Skeletal muscle cell (primary cell): ENCODE measurements around the gene BRF1.
A peak's percentile ranks its signal among the peaks of the same experiment; 100 is the strongest.

Source experiments
- DNase-seq: peaks from one replicate; pipeline ENCODE4 v3.0.0-alpha.2; 2010; ENCODE audit warnings: low read depth
- H3K4me3 ChIP-seq: 2 replicates; pipeline ENCODE4 v1.5.1; 2011; ENCODE audit warnings: low read depth, mild to moderate bottlenecking, control low read depth, low read length, moderate library complexity

BRF1 gene

GRCh38 chr14:105187935-105188524 lies 112.8 kb downstream of the BRF1 start:
- no peak for DNase-seq
- H3K4me3 ChIP-seq = no peak overlapping the region

GRCh38 chr14:105187116-105187515 lies 113.7 kb downstream of the BRF1 start:
- DNase-seq = no peak
- no peak overlapping the region for H3K4me3 ChIP-seq

GRCh38 chr14:105185973-105186372 lies 114.8 kb downstream of the BRF1 start:
- DNase-seq = no peak
- no peak overlapping the region for H3K4me3 ChIP-seq

- no peak overlapping the region for H3K4me3 ChIP-seq
- DNase-seq = no peak
Measured at GRCh38 chr14:105185001-105185400, 115.8 kb downstream of the BRF1 start.

- DNase-seq = no peak
- no peak overlapping the region for H3K4me3 ChIP-seq
Measured at GRCh38 chr14:105184461-105184860, 116.3 kb downstream of the BRF1 start.

- H3K4me3 ChIP-seq = no peak overlapping the region
- DNase-seq = no peak
Measured at GRCh38 chr14:105182296-105183020, 118.3 kb downstream of the BRF1 start.

- no peak for DNase-seq
- H3K4me3 ChIP-seq = peak overlapping the region; percentile 17
Measured at GRCh38 chr14:105181549-105182295, 119.1 kb downstream of the BRF1 start.

- peak within 1 kb of the TSS; percentile 49 for H3K4me3 ChIP-seq
- no peak for DNase-seq
Measured at GRCh38 chr14:105180592-105181548, 119.9 kb downstream of the BRF1 start, which contains the start of gene NUDT14. TSS of gene NUDT14 (minus strand) at chr14:105181312. CDS start at chr14:105181209, 103 bp downstream.

- no peak overlapping the region for H3K4me3 ChIP-seq
- no peak for DNase-seq
Measured at GRCh38 chr14:105179191-105179590, 121.6 kb downstream of the BRF1 start.

GRCh38 chr14:105178868-105179140 lies 122.0 kb downstream of the BRF1 start:
- no peak for DNase-seq
- H3K4me3 ChIP-seq = no peak overlapping the region

- no peak for DNase-seq
- no peak overlapping the region for H3K4me3 ChIP-seq
Measured at GRCh38 chr14:105178069-105178867, 122.5 kb downstream of the BRF1 start.

GRCh38 chr14:105177082-105177481 lies 123.7 kb downstream of the BRF1 start:
- DNase-seq = peak; percentile 29
- H3K4me3 ChIP-seq = no peak overlapping the region

- H3K4me3 ChIP-seq = no peak overlapping the region
Measured at GRCh38 chr14:105176513-105176912, 124.3 kb downstream of the BRF1 start.

GRCh38 chr14:105173901-105174894 lies 126.6 kb downstream of the BRF1 start:
- H3K4me3 ChIP-seq = no peak overlapping the region
- DNase-seq = no peak

More at GRCh38 chr14:105176513-105176912, 124.3 kb downstream of the BRF1 start:
- DNase-seq = peak; percentile 13

GRCh38 chr14:105173145-105173544 lies 127.7 kb downstream of the BRF1 start:
- no peak for DNase-seq
- no peak overlapping the region for H3K4me3 ChIP-seq

- no peak for DNase-seq
- no peak overlapping the region for H3K4me3 ChIP-seq
Measured at GRCh38 chr14:105172476-105172875, 128.3 kb downstream of the BRF1 start.

- no peak overlapping the region for H3K4me3 ChIP-seq
- no peak for DNase-seq
Measured at GRCh38 chr14:105171004-105171673, 129.7 kb downstream of the BRF1 start.
